ENCODE measurements around the gene ANO7.
A peak's percentile ranks its signal among the peaks of the same experiment; 100 is the strongest.

The ANO7 gene

GRCh38 chr2:241226723-241227572 is 38.5 kb downstream of the ANO7 start:
- no peaks in the 10 kb centered on the region for H3K9me3 ChIP-seq (ENCODE audit: low read depth, low read length)
- peak overlapping the region; percentile 24; the same call in 1 of the 2 replicates for H3K4me3 ChIP-seq
- no peak overlapping the region for H3K9ac ChIP-seq (ENCODE audit: insufficient read length)
- peak; percentile 20 for DNase-seq (ENCODE audit: low read depth, low spot score)
- peaks cover 50% of the 10 kb centered on the region for H3K36me3 ChIP-seq (ENCODE audit: insufficient read depth, low read length)
- peak overlapping the region; percentile 46; the same call in 1 of the 2 replicates for H3K27ac ChIP-seq
- TF ChIP-seq FOXP2 (optimal IDR thresholded peaks at IDR 0.05; ENCODE audit: control extremely low read depth, extremely low read length, insufficient read depth), result no peak
- TF ChIP-seq EZH2 (IDR thresholded peaks at IDR 0.05), result no peak
- TF ChIP-seq POLR2AphosphoS5 (IDR thresholded peaks at IDR 0.05; ENCODE audit: borderline replicate concordance, low read depth, low read length), result no peak

GRCh38 chr2:241227594-241227993 is 39.1 kb downstream of the ANO7 start:
- H3K9ac ChIP-seq (ENCODE audit: insufficient read length), result no peak overlapping the region
- DNase-seq (ENCODE audit: low read depth, low spot score), result no peak
- no peak for TF ChIP-seq FOXP2 (optimal IDR thresholded peaks at IDR 0.05; ENCODE audit: control extremely low read depth, extremely low read length, insufficient read depth)
- TF ChIP-seq EZH2 (IDR thresholded peaks at IDR 0.05), result no peak
- no peak for TF ChIP-seq POLR2AphosphoS5 (IDR thresholded peaks at IDR 0.05; ENCODE audit: borderline replicate concordance, low read depth, low read length)
- 0 out of 2 replicates have a peak overlapping the region, but pooled peaks have one; percentile 46 for H3K27ac ChIP-seq
- H3K4me3 ChIP-seq, result no peak overlapping the region
- H3K9me3 ChIP-seq (ENCODE audit: low read depth, low read length), result no peaks in the 10 kb centered on the region
- peaks cover 53% of the 10 kb centered on the region for H3K36me3 ChIP-seq (ENCODE audit: insufficient read depth, low read length)

DNA sequence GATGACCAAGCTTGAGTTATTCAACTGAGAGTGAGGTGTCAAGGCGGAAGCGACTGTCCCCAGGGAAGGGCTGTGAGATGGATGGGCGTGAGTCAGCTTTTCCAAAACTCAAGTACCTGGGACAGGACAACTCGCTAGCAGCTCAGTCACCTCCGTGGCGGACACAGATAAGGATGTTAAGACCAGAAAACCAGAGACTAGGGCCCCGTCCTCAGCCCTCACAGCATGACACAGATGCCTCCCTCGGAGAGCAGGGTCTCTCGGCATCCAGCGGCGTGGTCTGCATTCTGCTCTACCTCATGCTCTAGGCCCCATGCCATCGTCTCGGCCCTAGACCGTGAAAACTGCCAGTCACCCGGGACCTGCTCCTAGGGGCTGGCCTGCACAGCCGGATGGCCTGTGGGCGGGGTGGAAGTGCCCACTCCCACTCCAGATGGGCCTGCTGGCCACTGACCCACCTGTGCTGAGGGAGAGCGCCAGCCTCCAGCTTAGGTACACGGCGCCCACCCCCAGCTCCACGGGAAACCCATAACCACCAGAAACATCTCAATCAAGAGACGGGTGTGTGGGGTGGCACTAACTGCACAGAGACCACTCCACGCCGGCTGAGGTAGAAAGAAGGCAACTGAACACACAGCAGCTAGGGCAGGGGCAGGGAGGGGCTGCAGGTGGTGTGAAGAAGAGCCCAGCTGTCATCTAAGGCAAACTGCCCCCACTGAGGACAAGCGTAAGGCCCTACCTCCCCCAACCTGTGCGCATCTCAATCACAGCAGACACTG is 39.8 kb downstream of the ANO7 start:
- Histone ChIP-seq H3K9me3 (ENCODE audit: low read depth, low read length) (no peaks in the 10 kb centered on the region), H3K4me3 (no peak overlapping the region), H3K9ac (ENCODE audit: insufficient read length) (no peak overlapping the region), H3K36me3 (ENCODE audit: insufficient read depth, low read length) (peaks cover 60% of the 10 kb centered on the region), H3K27ac (0 out of 2 replicates have a peak overlapping the region, but pooled peaks have one; percentile 46)
- TF ChIP-seq POLR2AphosphoS5 (IDR thresholded peaks at IDR 0.05; ENCODE audit: borderline replicate concordance, low read depth, low read length), result no peak
- no peak for TF ChIP-seq EZH2 (IDR thresholded peaks at IDR 0.05)
- no peak for TF ChIP-seq FOXP2 (optimal IDR thresholded peaks at IDR 0.05; ENCODE audit: control extremely low read depth, extremely low read length, insufficient read depth)
- no peak for DNase-seq (ENCODE audit: low read depth, low spot score)

DNA sequence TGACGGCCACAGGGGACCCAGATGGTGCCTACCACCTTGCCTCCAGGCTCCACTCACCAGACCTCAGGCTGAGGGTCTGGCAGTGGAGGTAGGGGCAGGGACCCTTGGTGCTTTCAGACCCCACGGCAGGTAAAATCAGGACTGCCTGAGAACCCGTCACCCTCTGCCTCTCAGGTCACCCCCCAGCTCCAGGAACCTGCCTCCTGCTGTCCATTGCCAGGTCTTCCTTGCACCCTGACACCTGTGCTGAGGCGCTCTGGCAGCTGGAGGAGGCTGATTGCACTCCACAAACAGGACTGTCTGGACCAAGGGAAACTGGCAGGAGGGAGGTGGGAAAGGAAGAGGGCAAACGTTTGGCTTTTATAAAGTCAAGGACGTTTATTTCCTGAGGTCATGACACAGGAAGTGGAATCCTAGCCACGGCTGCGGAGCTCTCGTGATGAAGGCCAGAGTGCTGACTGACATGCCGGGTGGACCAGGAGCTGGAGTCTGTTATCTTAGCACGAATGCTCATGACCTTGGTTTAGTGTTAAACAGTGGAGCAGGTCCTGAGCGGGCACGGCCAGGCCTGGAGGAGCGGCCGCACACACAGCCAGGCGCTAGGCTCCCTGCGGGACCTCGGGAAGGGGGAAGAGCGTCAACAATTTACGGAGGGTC is 40.5 kb downstream of the ANO7 start:
- DNase-seq (ENCODE audit: low read depth, low spot score), result no peak
- Histone ChIP-seq H3K27ac (no peak overlapping the region), H3K9ac (ENCODE audit: insufficient read length) (no peak overlapping the region), H3K4me3 (no peak overlapping the region), H3K9me3 (ENCODE audit: low read depth, low read length) (no peaks in the 10 kb centered on the region), H3K36me3 (ENCODE audit: insufficient read depth, low read length) (peaks cover 67% of the 10 kb centered on the region)
- TF ChIP-seq FOXP2 (optimal IDR thresholded peaks at IDR 0.05; ENCODE audit: control extremely low read depth, extremely low read length, insufficient read depth) (no peak), EZH2 (IDR thresholded peaks at IDR 0.05) (no peak), POLR2AphosphoS5 (IDR thresholded peaks at IDR 0.05; ENCODE audit: borderline replicate concordance, low read depth, low read length) (no peak)

DNA sequence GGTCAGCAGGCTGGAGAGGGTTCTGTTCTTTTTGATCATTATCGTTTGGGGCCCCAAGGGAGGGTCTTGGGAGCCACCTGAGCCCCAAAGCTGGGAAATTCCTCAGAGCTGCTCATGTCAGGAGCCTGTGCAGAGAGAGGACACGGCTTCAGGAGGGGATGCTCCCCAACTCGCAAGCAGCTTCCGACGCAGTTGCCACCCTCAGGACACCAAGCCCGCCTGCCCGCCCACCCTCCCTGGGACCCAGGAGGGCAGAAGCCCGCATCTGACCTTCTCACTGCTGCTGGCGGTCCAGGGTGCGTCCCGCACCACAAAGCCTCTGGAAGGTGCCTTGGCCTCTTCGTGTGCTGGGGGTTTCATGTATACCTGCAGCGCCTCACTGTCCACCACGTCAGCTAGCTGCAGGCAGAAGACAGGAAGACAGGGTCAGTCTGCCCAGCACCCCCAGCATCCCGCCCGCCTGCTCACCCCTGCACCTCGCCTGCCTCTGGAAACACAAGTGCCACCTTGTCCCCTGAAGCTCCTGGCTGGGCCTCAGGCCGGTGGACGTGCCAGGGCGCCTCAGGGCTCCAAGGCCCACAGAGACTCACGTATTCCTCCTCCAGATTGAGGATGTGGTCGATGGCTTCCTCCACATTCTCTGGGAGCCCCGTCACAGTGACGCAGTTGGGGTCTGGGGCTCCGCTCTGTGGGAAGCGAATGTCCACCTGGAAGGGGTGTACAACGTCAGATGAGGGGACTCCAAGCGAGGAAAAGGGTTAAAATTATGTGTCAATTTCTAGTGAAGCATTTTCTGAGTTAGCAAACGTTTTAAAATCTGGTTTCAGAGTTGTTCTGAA is 41.3 kb downstream of the ANO7 start:
- H3K4me3 ChIP-seq, result no peak overlapping the region
- peaks cover 75% of the 10 kb centered on the region for H3K36me3 ChIP-seq (ENCODE audit: insufficient read depth, low read length)
- no peak for DNase-seq (ENCODE audit: low read depth, low spot score)
- TF ChIP-seq FOXP2 (optimal IDR thresholded peaks at IDR 0.05; ENCODE audit: control extremely low read depth, extremely low read length, insufficient read depth) (no peak), POLR2AphosphoS5 (IDR thresholded peaks at IDR 0.05; ENCODE audit: borderline replicate concordance, low read depth, low read length) (no peak), EZH2 (IDR thresholded peaks at IDR 0.05) (no peak)
- H3K9me3 ChIP-seq (ENCODE audit: low read depth, low read length), result no peaks in the 10 kb centered on the region
- no peak overlapping the region for H3K27ac ChIP-seq
- H3K9ac ChIP-seq (ENCODE audit: insufficient read length), result no peak overlapping the region

DNA sequence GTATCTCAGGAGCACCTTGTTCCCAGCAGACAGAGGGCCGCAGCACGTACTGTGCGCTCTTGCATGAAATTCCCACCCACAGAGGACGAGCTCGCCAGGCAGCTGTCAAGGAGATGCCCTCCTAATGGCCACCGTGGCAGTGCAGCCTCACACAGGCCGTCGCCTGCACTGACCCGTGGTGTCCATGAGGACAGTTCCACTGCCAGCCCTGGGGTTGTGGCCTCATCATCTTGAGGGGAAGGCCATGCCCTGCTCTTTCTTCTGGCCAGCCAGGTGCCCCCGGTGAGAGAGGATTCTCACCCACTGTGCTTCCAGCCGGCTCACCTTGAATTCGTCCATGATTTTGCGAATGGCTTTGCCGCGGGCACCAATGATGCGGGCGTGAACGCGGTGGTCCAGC is 42.0 kb downstream of the ANO7 start:
- DNase-seq (ENCODE audit: low read depth, low spot score), result no peak
- no peak for TF ChIP-seq EZH2 (IDR thresholded peaks at IDR 0.05)
- TF ChIP-seq FOXP2 (optimal IDR thresholded peaks at IDR 0.05; ENCODE audit: control extremely low read depth, extremely low read length, insufficient read depth), result no peak
- no peak for TF ChIP-seq POLR2AphosphoS5 (IDR thresholded peaks at IDR 0.05; ENCODE audit: borderline replicate concordance, low read depth, low read length)
- H3K9me3 ChIP-seq (ENCODE audit: low read depth, low read length), result no peaks in the 10 kb centered on the region
- no peak overlapping the region for H3K9ac ChIP-seq (ENCODE audit: insufficient read length)
- peaks cover 80% of the 10 kb centered on the region for H3K36me3 ChIP-seq (ENCODE audit: insufficient read depth, low read length)
- no peak overlapping the region for H3K4me3 ChIP-seq
- H3K27ac ChIP-seq, result no peak overlapping the region

GRCh38 chr2:241232736-241233575 is 44.5 kb downstream of the ANO7 start:
- no peak for TF ChIP-seq POLR2AphosphoS5 (IDR thresholded peaks at IDR 0.05; ENCODE audit: borderline replicate concordance, low read depth, low read length)
- TF ChIP-seq FOXP2 (optimal IDR thresholded peaks at IDR 0.05; ENCODE audit: control extremely low read depth, extremely low read length, insufficient read depth), result no peak
- no peak for TF ChIP-seq EZH2 (IDR thresholded peaks at IDR 0.05)
- Histone ChIP-seq H3K36me3 (ENCODE audit: insufficient read depth, low read length) (peaks cover 90% of the 10 kb centered on the region), H3K9me3 (ENCODE audit: low read depth, low read length) (no peaks in the 10 kb centered on the region)

More at GRCh38 chr2:241232736-241233575, 44.5 kb downstream of the ANO7 start:
- Histone ChIP-seq H3K4me3 (no peak overlapping the region), H3K27ac (no peak overlapping the region), H3K9ac (ENCODE audit: insufficient read length) (no peak overlapping the region)
- no peak for DNase-seq (ENCODE audit: low read depth, low spot score)

Data from SK-N-MC (cell line).